Adrenal gland (tissue), 5 donors: ENCODE results near the gene ZNF638.
A peak's percentile ranks its signal among the peaks of the same experiment; 100 is the strongest.

Experiments used
- POLR2A ChIP-seq, 2 donors: fragments of 450-650 bp; IDR thresholded peaks; one replicate each; pipeline ENCODE4 v1.6.1; 2017; ENCODE audit warnings: antibody characterized with exemption in 2 of 2, mild to moderate bottlenecking in 2 of 2, moderate library complexity in 1 of 2
- TF ChIP-seq, protein P1 (sequence below), 6 experiments: fragments of 450-650 bp in 4 of 6; fragments of 200-600 bp in 2 of 6; sonication (generic) in 1 of 6; IDR thresholded peaks; 1 replicate in 5 of 6; 2 replicates in 1 of 6; pipeline versions ENCODE4 v1.5.1 to v1.8.0; 2016 to 2021; ENCODE audit warnings: antibody characterized with exemption in 6 of 6, mild to moderate bottlenecking in 2 of 6, moderate library complexity in 1 of 6
- donor health status: DM: no; HTN: no; CAD: no.

DNA sequence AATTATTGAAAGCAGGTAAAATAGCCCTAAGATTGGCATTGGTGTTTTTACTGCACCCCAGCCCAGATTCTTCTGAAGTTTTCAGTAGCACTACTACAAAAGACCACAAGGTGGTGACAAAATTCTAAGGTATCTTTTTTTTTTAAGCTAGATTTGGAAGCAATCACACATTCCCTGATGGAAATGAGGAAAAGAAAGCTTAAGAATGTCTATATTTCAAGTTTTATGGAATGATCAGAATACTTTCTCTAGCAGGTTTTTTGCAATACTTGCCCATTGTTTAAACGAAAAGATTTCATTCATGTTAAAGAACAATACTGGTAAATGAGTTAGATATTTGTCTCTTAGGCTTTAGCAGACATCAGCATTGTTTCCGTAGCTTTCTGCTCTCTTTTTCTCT is 32.1 kb upstream of the ZNF638 start:
- no peak for TF ChIP-seq POLR2A (IDR thresholded peaks at IDR 0.05)
- TF ChIP-seq, protein P1, sequence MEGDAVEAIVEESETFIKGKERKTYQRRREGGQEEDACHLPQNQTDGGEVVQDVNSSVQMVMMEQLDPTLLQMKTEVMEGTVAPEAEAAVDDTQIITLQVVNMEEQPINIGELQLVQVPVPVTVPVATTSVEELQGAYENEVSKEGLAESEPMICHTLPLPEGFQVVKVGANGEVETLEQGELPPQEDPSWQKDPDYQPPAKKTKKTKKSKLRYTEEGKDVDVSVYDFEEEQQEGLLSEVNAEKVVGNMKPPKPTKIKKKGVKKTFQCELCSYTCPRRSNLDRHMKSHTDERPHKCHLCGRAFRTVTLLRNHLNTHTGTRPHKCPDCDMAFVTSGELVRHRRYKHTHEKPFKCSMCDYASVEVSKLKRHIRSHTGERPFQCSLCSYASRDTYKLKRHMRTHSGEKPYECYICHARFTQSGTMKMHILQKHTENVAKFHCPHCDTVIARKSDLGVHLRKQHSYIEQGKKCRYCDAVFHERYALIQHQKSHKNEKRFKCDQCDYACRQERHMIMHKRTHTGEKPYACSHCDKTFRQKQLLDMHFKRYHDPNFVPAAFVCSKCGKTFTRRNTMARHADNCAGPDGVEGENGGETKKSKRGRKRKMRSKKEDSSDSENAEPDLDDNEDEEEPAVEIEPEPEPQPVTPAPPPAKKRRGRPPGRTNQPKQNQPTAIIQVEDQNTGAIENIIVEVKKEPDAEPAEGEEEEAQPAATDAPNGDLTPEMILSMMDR (IDR thresholded peaks at IDR 0.05): peak; percentile 50 to 83 (median 70)
